ENCODE results near the gene CNTN4. TPM values are rescaled to one million over a fixed set of nuclear protein-coding genes. Genes with fewer than 3 reads are reported as not detected.

CNTN4 gene
- total and polyA plus RNA-seq, 2 of the 8 experiments (the other 6 are each of a cell fraction or from before 2014, with no cell fraction given) = 0.41 to 2.2 TPM

GRCh38 chr3:3082234-3082924 is 983.7 kb downstream of the CNTN4 start:
- Histone ChIP-seq H4K20me1 (replicated peaks in 1 of 2; ENCODE audit: control insufficient read depth in 1 of 2, insufficient read depth in 2 of 2, low read length in 2 of 2) (no peaks in the 10 kb centered on the region), H4K5ac (ENCODE audit: insufficient read length, low read depth, low read length) (no peak overlapping the region), H3K56ac (replicated peaks; ENCODE audit: insufficient read length, low read depth, low read length) (no peak overlapping the region), H3K4ac (replicated peaks; ENCODE audit: insufficient read length, low read depth, low read length) (no peak overlapping the region), H3K23me2 (ENCODE audit: low read depth, low read length) (no peaks in the 10 kb centered on the region), H3K4me2 (ENCODE audit: insufficient read depth in 1 of 2, low read depth in 2 of 2, low read length in 2 of 2) (no peak overlapping the region), H3K27ac (ENCODE audit: low read depth, low read length) (no peak overlapping the region), H3K9me3 (ENCODE audit: insufficient read depth in 2 of 2, low read depth in 1 of 2, low read length in 1 of 2) (no peaks in the 10 kb centered on the region), H3K23ac (ENCODE audit: insufficient read length) (no peak overlapping the region), H2AFZ (ENCODE audit: low read length) (no peak overlapping the region), H3K14ac (ENCODE audit: insufficient read length) (no peak overlapping the region), H3K36me3 (ENCODE audit: control insufficient read depth in 2 of 4, insufficient read depth in 4 of 4, low read length in 3 of 4) (no peaks in the 10 kb centered on the region), H3K79me1 (ENCODE audit: low read depth, low read length) (no peaks in the 10 kb centered on the region), H2BK5ac (ENCODE audit: low read depth, low read length) (no peak overlapping the region), H2BK20ac (ENCODE audit: low read length) (no peak overlapping the region), H2BK15ac (ENCODE audit: low read length) (no peak overlapping the region), H3K9ac (replicated peaks in 1 of 4; ENCODE audit: extremely low read depth in 1 of 4, low read depth in 3 of 4, low read length in 3 of 4) (no peak overlapping the region), H3K4me1 (replicated peaks in 1 of 4; ENCODE audit: control insufficient read depth in 3 of 4, insufficient read depth in 4 of 4, low read length in 3 of 4) (peaks cover 1 to 15% (median 3%) of the 10 kb centered on the region in 4 experiments; a peak in 5 of 7 replicates), H3K4me3 (ENCODE audit: extremely low read depth in 1 of 4, insufficient read depth in 2 of 4, low read depth in 3 of 4, low read length in 4 of 4) (no peak overlapping the region), H4K8ac (ENCODE audit: extremely low read depth, insufficient read depth, low read length) (no peak overlapping the region), H2BK12ac (ENCODE audit: low read depth, low read length) (no peak overlapping the region), H3K79me2 (ENCODE audit: control insufficient read depth in 1 of 2, insufficient read depth in 2 of 2, low read length in 2 of 2) (no peaks in the 10 kb centered on the region), H2BK120ac (replicated peaks; ENCODE audit: low read depth, low read length) (no peak overlapping the region), H3K18ac (ENCODE audit: extremely low read depth, low read length) (no peak overlapping the region), H3K27me3 (replicated peaks in 1 of 4; ENCODE audit: control insufficient read depth in 3 of 4, extremely low read depth in 1 of 4, insufficient read depth in 3 of 4, low read length in 3 of 4) (no peaks in the 10 kb centered on the region), H2AK5ac (ENCODE audit: low read depth, low read length) (no peak overlapping the region), H4K91ac (replicated peaks; ENCODE audit: insufficient read length, low read length) (no peak overlapping the region)
- DNase-seq (ENCODE audit: low read depth in 1 of 2, low spot score in 2 of 2) (no peak), FAIRE-seq (no peak)
- ChIA-PET POLR2A (ENCODE audit: partially characterized antibody) (interaction anchor here (1.7 kb wide), 1 partner anchor 15 kb away, joined by 3 read pairs; no protein-coding TSS in a partner anchor), CTCF (ENCODE audit: partially characterized antibody) (no interaction called here)
- WGBS, 2 experiments (ENCODE audit: extremely low coverage in 1 of 2, insufficient coverage in 1 of 2, insufficient read length in 1 of 2, insufficient replicate concordance in 2 of 2, low coverage in 1 of 2, low lambda C conversion rate in 2 of 2, missing lambda C conversion rate in 1 of 2) = 73% methylated on average over 2 of the region's 2 CpGs; no CpG with 5 or more reads in 1 of the 2 experiments
- TF ChIP-seq GABPA (IDR thresholded peaks at IDR 0.05; ENCODE audit: borderline replicate concordance, insufficient read depth, low read length) = no peak
- TF ChIP-seq MAFK (IDR thresholded peaks at IDR 0.05; ENCODE audit: low read depth, low read length) = no peak
- TF ChIP-seq NRF1 (IDR thresholded peaks at IDR 0.05; ENCODE audit: low read depth, low read length) = no peak
- no peak for TF ChIP-seq EGR1 (IDR thresholded peaks at IDR 0.05; ENCODE audit: borderline replicate concordance, low read depth, low read length)
- TF ChIP-seq CEBPB (IDR thresholded peaks at IDR 0.05; ENCODE audit: low read depth, low read length) = no peak
